ENCODE data around the gene KNTC1.

The KNTC1 gene

DNA sequence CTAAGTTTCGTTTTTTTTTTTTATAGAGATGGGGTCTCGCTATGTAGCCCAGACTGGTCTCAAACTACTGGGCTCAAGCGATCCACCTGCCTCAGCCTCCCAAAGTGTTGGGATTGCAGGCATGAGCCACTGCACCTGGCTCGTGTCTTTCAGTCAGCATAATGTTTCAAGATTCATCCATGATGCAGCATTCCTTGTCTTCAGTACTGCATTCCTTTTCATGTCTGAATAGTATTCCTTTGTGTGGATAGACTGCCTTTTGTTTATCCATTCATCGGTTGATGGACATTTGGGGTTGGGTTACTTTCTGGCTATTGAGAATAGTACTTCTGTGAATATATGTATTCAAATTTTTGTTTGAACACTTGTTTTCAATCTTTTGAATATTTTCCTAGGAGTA is 138.7 kb downstream of the KNTC1 start (continued):
- TF ChIP-seq, protein P1, sequence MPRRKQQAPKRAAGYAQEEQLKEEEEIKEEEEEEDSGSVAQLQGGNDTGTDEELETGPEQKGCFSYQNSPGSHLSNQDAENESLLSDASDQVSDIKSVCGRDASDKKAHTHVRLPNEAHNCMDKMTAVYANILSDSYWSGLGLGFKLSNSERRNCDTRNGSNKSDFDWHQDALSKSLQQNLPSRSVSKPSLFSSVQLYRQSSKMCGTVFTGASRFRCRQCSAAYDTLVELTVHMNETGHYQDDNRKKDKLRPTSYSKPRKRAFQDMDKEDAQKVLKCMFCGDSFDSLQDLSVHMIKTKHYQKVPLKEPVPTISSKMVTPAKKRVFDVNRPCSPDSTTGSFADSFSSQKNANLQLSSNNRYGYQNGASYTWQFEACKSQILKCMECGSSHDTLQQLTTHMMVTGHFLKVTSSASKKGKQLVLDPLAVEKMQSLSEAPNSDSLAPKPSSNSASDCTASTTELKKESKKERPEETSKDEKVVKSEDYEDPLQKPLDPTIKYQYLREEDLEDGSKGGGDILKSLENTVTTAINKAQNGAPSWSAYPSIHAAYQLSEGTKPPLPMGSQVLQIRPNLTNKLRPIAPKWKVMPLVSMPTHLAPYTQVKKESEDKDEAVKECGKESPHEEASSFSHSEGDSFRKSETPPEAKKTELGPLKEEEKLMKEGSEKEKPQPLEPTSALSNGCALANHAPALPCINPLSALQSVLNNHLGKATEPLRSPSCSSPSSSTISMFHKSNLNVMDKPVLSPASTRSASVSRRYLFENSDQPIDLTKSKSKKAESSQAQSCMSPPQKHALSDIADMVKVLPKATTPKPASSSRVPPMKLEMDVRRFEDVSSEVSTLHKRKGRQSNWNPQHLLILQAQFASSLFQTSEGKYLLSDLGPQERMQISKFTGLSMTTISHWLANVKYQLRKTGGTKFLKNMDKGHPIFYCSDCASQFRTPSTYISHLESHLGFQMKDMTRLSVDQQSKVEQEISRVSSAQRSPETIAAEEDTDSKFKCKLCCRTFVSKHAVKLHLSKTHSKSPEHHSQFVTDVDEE (CRISPR knock-in tag; IDR thresholded peaks at IDR 0.05): no peak
- TF ChIP-seq ISL1 (CRISPR knock-in tag; IDR thresholded peaks at IDR 0.05) (no peak), RARB (CRISPR knock-in tag; IDR thresholded peaks at IDR 0.05) (no peak), TOX (CRISPR knock-in tag; IDR thresholded peaks at IDR 0.05; ENCODE audit: borderline replicate concordance) (no peak), CREB5 (CRISPR knock-in tag; IDR thresholded peaks at IDR 0.05; ENCODE audit: low read depth) (no peak)

GRCh38 chr12:122668268-122668667 is 141.2 kb downstream of the KNTC1 start:
- no peak for TF ChIP-seq CSRNP3 (CRISPR knock-in tag; IDR thresholded peaks at IDR 0.05)
- ATAC-seq: no peak

- peak; percentile 66 for ATAC-seq
- TF ChIP-seq, protein P2, sequence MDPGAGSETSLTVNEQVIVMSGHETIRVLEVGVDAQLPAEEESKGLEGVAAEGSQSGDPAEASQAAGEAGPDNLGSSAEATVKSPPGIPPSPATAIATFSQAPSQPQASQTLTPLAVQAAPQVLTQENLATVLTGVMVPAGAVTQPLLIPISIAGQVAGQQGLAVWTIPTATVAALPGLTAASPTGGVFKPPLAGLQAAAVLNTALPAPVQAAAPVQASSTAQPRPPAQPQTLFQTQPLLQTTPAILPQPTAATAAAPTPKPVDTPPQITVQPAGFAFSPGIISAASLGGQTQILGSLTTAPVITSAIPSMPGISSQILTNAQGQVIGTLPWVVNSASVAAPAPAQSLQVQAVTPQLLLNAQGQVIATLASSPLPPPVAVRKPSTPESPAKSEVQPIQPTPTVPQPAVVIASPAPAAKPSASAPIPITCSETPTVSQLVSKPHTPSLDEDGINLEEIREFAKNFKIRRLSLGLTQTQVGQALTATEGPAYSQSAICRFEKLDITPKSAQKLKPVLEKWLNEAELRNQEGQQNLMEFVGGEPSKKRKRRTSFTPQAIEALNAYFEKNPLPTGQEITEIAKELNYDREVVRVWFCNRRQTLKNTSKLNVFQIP (CRISPR knock-in tag; IDR thresholded peaks at IDR 0.05; ENCODE audit: borderline replicate concordance, low read depth): no peak
- TF ChIP-seq OSR1 (CRISPR knock-in tag; IDR thresholded peaks at IDR 0.05): no peak
- no peak for TF ChIP-seq ZFP30 (CRISPR knock-in tag; IDR thresholded peaks at IDR 0.05)
- no peak for TF ChIP-seq CSDC2 (CRISPR knock-in tag; IDR thresholded peaks at IDR 0.05)
- TF ChIP-seq TOX (CRISPR knock-in tag; IDR thresholded peaks at IDR 0.05; ENCODE audit: borderline replicate concordance): no peak
- TF ChIP-seq ZFP3 (CRISPR knock-in tag; IDR thresholded peaks at IDR 0.05): no peak
- no peak for TF ChIP-seq PATZ1 (CRISPR knock-in tag; IDR thresholded peaks at IDR 0.05; ENCODE audit: borderline replicate concordance)
- no peak for TF ChIP-seq BACH2 (CRISPR knock-in tag; IDR thresholded peaks at IDR 0.05; ENCODE audit: borderline replicate concordance)
- no peak for TF ChIP-seq RARB (CRISPR knock-in tag; IDR thresholded peaks at IDR 0.05)
- TF ChIP-seq ZC3H10 (CRISPR knock-in tag; IDR thresholded peaks at IDR 0.05): no peak
- no peak for TF ChIP-seq TCF4 (CRISPR knock-in tag; IDR thresholded peaks at IDR 0.05; ENCODE audit: borderline replicate concordance)
- TF ChIP-seq ZNF70 (CRISPR knock-in tag; IDR thresholded peaks at IDR 0.05): no peak
- TF ChIP-seq ISL1 (CRISPR knock-in tag; IDR thresholded peaks at IDR 0.05): no peak
- no peak for TF ChIP-seq PPARA (CRISPR knock-in tag; IDR thresholded peaks at IDR 0.05; ENCODE audit: borderline replicate concordance)
- TF ChIP-seq, protein P1 (CRISPR knock-in tag; IDR thresholded peaks at IDR 0.05): no peak
- TF ChIP-seq CREB5 (CRISPR knock-in tag; IDR thresholded peaks at IDR 0.05; ENCODE audit: low read depth): no peak
- no peak for TF ChIP-seq ESRRG (CRISPR knock-in tag; IDR thresholded peaks at IDR 0.05)
- no peak for TF ChIP-seq ZNF565 (CRISPR knock-in tag; conservative IDR thresholded peaks at IDR 0.05; ENCODE audit: low read depth)
Observed at GRCh38 chr12:122669397-122670070, 142.5 kb downstream of the KNTC1 start.

Data from SK-N-SH treated with all-trans-retinoic acid at 6 μM for 48 hours (cell line).